MM.1S (cell line): Measurements from ENCODE around the gene TMC3.

Source experiments
- EZH2 ChIP-seq: fragments of 300-600 bp; sonication (generic); optimal IDR thresholded peaks from 2 replicates; pipeline ENCODE3; 2017; ENCODE audit warnings: low read depth, mild to moderate bottlenecking, antibody characterized with exemption, low read length, mixed read lengths
- EZH2phosphoT487 ChIP-seq: fragments of 300-600 bp; sonication (generic); IDR thresholded peaks from 2 replicates; pipeline ENCODE4 v1.6.1; 2018; ENCODE audit warnings: antibody characterized with exemption, low read length
- TF ChIP-seq, protein P1 (sequence below): fragments of 300-600 bp; sonication (generic); IDR thresholded peaks from 2 replicates; pipeline ENCODE4 v1.5.1; 2016; ENCODE audit warnings: antibody characterized with exemption, low read length, mixed read lengths

DNA sequence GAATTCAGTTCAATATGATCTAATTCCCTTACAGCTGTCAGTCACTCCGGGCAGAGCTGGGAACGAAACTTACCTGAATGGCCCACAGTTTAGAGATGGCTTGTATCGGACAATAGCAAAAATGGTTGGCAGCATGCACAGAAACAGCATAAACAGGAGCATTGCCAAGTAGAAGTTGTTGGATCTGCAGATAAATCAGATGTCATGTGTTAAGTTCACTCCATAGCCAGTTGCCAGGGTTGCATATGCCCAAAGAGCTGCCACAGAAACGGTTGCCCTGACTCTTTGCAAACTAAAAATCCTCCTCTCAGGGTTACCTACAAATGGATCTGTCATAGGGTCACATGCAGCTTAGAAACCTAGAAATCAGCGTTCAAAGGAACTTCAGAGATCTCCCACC is 34.7 kb downstream of the TMC3 start:
- TF ChIP-seq, protein P1, sequence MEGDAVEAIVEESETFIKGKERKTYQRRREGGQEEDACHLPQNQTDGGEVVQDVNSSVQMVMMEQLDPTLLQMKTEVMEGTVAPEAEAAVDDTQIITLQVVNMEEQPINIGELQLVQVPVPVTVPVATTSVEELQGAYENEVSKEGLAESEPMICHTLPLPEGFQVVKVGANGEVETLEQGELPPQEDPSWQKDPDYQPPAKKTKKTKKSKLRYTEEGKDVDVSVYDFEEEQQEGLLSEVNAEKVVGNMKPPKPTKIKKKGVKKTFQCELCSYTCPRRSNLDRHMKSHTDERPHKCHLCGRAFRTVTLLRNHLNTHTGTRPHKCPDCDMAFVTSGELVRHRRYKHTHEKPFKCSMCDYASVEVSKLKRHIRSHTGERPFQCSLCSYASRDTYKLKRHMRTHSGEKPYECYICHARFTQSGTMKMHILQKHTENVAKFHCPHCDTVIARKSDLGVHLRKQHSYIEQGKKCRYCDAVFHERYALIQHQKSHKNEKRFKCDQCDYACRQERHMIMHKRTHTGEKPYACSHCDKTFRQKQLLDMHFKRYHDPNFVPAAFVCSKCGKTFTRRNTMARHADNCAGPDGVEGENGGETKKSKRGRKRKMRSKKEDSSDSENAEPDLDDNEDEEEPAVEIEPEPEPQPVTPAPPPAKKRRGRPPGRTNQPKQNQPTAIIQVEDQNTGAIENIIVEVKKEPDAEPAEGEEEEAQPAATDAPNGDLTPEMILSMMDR, result no peak
- TF ChIP-seq EZH2phosphoT487 (no peak), EZH2 (no peak)
